ES-I3 (cell line): Measurements from ENCODE around the gene EFEMP2.

ENCODE experiments used
- H3K36me3 ChIP-seq: 2 replicates; pipeline ENCODE4 v1.6.1; 2013; ENCODE audit warnings: mild to moderate bottlenecking, low read length, control low read depth, moderate library complexity; ENCODE audit not compliant: insufficient read depth
- H3K4me1 ChIP-seq: 2 replicates; pipeline ENCODE4 v1.6.1; 2013; ENCODE audit warnings: mild to moderate bottlenecking, control low read depth, low read length; ENCODE audit not compliant: insufficient read depth
- H3K9ac ChIP-seq: 2 replicates; pipeline ENCODE4 v1.6.1; 2013; ENCODE audit warnings: low read depth, mild to moderate bottlenecking, low read length, moderate library complexity
- H3K9me3 ChIP-seq: 2 replicates; pipeline ENCODE4 v1.6.1; 2013; ENCODE audit warnings: mild to moderate bottlenecking, low read length, moderate library complexity; ENCODE audit not compliant: control insufficient read depth, insufficient read depth

Gene EFEMP2

GRCh38 chr11:65883786-65884715 is 11.5 kb upstream of the EFEMP2 start:
- Histone ChIP-seq H3K4me1 (peaks cover 6% of the 10 kb centered on the region), H3K9me3 (no peaks in the 10 kb centered on the region), H3K36me3 (peaks cover 26% of the 10 kb centered on the region), H3K9ac (no peak overlapping the region)

- H3K9me3 ChIP-seq, result no peaks in the 10 kb centered on the region
- peaks cover 6% of the 10 kb centered on the region for H3K4me1 ChIP-seq
- peaks cover 26% of the 10 kb centered on the region for H3K36me3 ChIP-seq
- H3K9ac ChIP-seq, result no peak overlapping the region
Observed at GRCh38 chr11:65883058-65883761, 10.6 kb upstream of the EFEMP2 start.

- peaks cover 26% of the 10 kb centered on the region for H3K36me3 ChIP-seq
- no peaks in the 10 kb centered on the region for H3K9me3 ChIP-seq
- no peak overlapping the region for H3K9ac ChIP-seq
- peaks cover 4% of the 10 kb centered on the region for H3K4me1 ChIP-seq
Observed at GRCh38 chr11:65882120-65883057, 9.8 kb upstream of the EFEMP2 start.

GRCh38 chr11:65880844-65881421 is 8.3 kb upstream of the EFEMP2 start:
- Histone ChIP-seq H3K36me3 (peaks cover 19% of the 10 kb centered on the region), H3K9ac (no peak overlapping the region), H3K4me1 (peaks cover 3% of the 10 kb centered on the region; the same call in 1 of the 2 replicates), H3K9me3 (no peaks in the 10 kb centered on the region)

- Histone ChIP-seq H3K9ac (no peak overlapping the region), H3K4me1 (peaks cover 3% of the 10 kb centered on the region; the same call in 1 of the 2 replicates), H3K9me3 (no peaks in the 10 kb centered on the region), H3K36me3 (peaks cover 15% of the 10 kb centered on the region)
Observed at GRCh38 chr11:65880027-65880426, 7.4 kb upstream of the EFEMP2 start.

- no peaks in the 10 kb centered on the region for H3K9me3 ChIP-seq
- peaks cover 11% of the 10 kb centered on the region for H3K36me3 ChIP-seq
- H3K9ac ChIP-seq, result no peak within 1 kb of the TSS
- peaks cover 3% of the 10 kb centered on the region; the same call in 1 of the 2 replicates for H3K4me1 ChIP-seq
Observed at GRCh38 chr11:65879617-65880016, 7.0 kb upstream of the EFEMP2 start, which contains the start of gene CTSW. CTSW (plus strand) TSS chr11:65879837; CDS start chr11:65879855, 18 bp downstream.

GRCh38 chr11:65873318-65874156 is 937 bp upstream of the EFEMP2 start:
- peaks cover 6% of the 10 kb centered on the region; the same call in 1 of the 2 replicates for H3K36me3 ChIP-seq
- peak overlapping the region; percentile 69; the same call in 1 of the 2 replicates for H3K9ac ChIP-seq
- no peaks in the 10 kb centered on the region for H3K4me1 ChIP-seq
- no peaks in the 10 kb centered on the region for H3K9me3 ChIP-seq

- H3K4me1 ChIP-seq, result no peaks in the 10 kb centered on the region
- no peaks in the 10 kb centered on the region for H3K9me3 ChIP-seq
- peak overlapping the region; percentile 30 for H3K9ac ChIP-seq
- H3K36me3 ChIP-seq, result peaks cover 6% of the 10 kb centered on the region; the same call in 1 of the 2 replicates
Observed at GRCh38 chr11:65871811-65872548, 620 bp downstream of the EFEMP2 start.

- H3K36me3 ChIP-seq, result peaks cover 6% of the 10 kb centered on the region; the same call in 1 of the 2 replicates
- H3K9ac ChIP-seq, result no peak overlapping the region
Observed at GRCh38 chr11:65870706-65871681, 1.6 kb downstream of the EFEMP2 start.

GRCh38 chr11:65870307-65870658 is 2.3 kb downstream of the EFEMP2 start:
- H3K4me1 ChIP-seq, result no peaks in the 10 kb centered on the region
- peaks cover 6% of the 10 kb centered on the region; the same call in 1 of the 2 replicates for H3K36me3 ChIP-seq
- H3K9me3 ChIP-seq, result no peaks in the 10 kb centered on the region
- no peak overlapping the region for H3K9ac ChIP-seq

More at GRCh38 chr11:65870706-65871681, 1.6 kb downstream of the EFEMP2 start:
- H3K4me1 ChIP-seq, result no peaks in the 10 kb centered on the region
- no peaks in the 10 kb centered on the region for H3K9me3 ChIP-seq

- peaks cover 8% of the 10 kb centered on the region; the same call in 1 of the 2 replicates for H3K36me3 ChIP-seq
- no peaks in the 10 kb centered on the region for H3K9me3 ChIP-seq
- no peak overlapping the region for H3K9ac ChIP-seq
- H3K4me1 ChIP-seq, result no peaks in the 10 kb centered on the region
Observed at GRCh38 chr11:65869643-65870306, 2.8 kb downstream of the EFEMP2 start.
